ENCODE data around the gene CACNA2D3.

DNA sequence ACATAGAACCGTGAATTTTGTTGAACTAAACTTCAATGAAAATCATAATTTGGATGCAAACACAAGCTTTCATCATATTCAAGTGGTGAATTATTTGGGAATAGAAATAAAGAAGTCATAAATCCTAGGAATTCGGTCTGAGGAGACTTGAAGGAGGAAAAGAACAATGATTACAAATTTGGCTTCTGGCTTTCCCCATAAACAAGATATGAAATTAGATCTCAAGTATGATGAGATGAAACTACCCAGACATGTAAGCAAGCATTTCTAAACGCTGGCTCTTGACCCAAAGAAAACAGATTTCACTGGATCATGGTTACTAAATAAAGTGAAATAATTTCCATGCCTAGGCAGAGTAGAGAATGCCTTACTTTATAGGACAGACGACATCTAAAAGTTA, 952.4 kb downstream of the CACNA2D3 start:
- no peak for TF ChIP-seq POLR2AphosphoS5 (IDR thresholded peaks at IDR 0.05; ENCODE audit: low read depth, low read length)
- TF ChIP-seq FOXP2 (optimal IDR thresholded peaks at IDR 0.05; ENCODE audit: borderline replicate concordance, extremely low read depth, extremely low read length, insufficient read depth): no peak
- no peak for TF ChIP-seq TAF1 (IDR thresholded peaks at IDR 0.05; ENCODE audit: borderline replicate concordance, insufficient read depth, low read length)
